22Rv1 (cell line): ENCODE data around the gene ZNF385C.

Experiments used
- ZFX ChIP-seq: fragments of 450-650 bp; IDR thresholded peaks from 2 replicates; pipeline ENCODE4 v1.6.1; 2017; ENCODE audit warnings: antibody characterized with exemption, borderline replicate concordance
- TF ChIP-seq, protein P1 (sequence below): fragments of 450-650 bp; IDR thresholded peaks from 2 replicates; pipeline ENCODE4 v1.5.1; 2017; ENCODE audit warnings: mild to moderate bottlenecking

DNA sequence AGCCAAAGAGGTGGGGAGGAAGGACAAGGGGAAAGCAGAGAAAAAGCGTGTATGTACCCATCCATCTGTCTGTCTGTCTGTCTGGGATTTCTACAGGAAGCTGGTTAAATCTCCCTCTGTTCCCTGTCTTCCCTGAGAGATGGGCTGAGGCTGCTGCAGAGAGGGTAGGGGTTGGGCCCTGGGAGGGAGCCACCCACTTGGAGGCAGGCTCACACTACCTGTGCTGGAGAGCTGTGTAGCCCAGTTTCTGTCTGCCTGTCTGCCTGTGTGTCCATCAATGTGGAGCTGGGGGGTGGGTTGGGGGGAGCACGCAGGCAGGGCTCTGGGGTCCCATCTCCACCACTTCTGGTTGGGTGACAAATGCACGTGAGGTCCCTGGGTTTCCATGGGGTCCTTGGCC lies 29.3 kb downstream of the ZNF385C start:
- TF ChIP-seq, protein P1, sequence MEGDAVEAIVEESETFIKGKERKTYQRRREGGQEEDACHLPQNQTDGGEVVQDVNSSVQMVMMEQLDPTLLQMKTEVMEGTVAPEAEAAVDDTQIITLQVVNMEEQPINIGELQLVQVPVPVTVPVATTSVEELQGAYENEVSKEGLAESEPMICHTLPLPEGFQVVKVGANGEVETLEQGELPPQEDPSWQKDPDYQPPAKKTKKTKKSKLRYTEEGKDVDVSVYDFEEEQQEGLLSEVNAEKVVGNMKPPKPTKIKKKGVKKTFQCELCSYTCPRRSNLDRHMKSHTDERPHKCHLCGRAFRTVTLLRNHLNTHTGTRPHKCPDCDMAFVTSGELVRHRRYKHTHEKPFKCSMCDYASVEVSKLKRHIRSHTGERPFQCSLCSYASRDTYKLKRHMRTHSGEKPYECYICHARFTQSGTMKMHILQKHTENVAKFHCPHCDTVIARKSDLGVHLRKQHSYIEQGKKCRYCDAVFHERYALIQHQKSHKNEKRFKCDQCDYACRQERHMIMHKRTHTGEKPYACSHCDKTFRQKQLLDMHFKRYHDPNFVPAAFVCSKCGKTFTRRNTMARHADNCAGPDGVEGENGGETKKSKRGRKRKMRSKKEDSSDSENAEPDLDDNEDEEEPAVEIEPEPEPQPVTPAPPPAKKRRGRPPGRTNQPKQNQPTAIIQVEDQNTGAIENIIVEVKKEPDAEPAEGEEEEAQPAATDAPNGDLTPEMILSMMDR = no peak
- no peak for TF ChIP-seq ZFX
